Adipocyte (in vitro differentiated cells): ENCODE results near the gene FILIP1L.

Experiments
- DNase-seq: peaks from one replicate; pipeline ENCODE4 v3.0.0-alpha.2; 2015; ENCODE audit warnings: low read depth
- H3K27me3 ChIP-seq: replicated peaks from 2 replicates; pipeline ENCODE4 v1.7.0; 2013; ENCODE audit warnings: mild to moderate bottlenecking, low read length, moderate library complexity; ENCODE audit not compliant: control insufficient read depth, insufficient read depth
- H3K36me3 ChIP-seq: 2 replicates; pipeline ENCODE4 v1.7.0; 2013; ENCODE audit warnings: low read length, mild to moderate bottlenecking, moderate library complexity; ENCODE audit not compliant: control insufficient read depth, insufficient read depth, severe bottlenecking
- H3K4me1 ChIP-seq: 2 replicates; pipeline ENCODE4 v1.7.0; 2013; ENCODE audit warnings: mild to moderate bottlenecking, low read length, moderate library complexity; ENCODE audit not compliant: control insufficient read depth, insufficient read depth
- H3K4me3 ChIP-seq: 2 replicates; pipeline ENCODE4 v1.7.0; 2013; ENCODE audit warnings: mild to moderate bottlenecking, low read length, moderate library complexity
- H3K9ac ChIP-seq: 2 replicates; pipeline ENCODE4 v1.7.0; 2013; ENCODE audit warnings: mild to moderate bottlenecking, low read length, moderate library complexity
- H3K9me3 ChIP-seq: 2 replicates; pipeline ENCODE4 v1.7.0; 2013; ENCODE audit warnings: mild to moderate bottlenecking, low read length, moderate library complexity; ENCODE audit not compliant: control insufficient read depth

The FILIP1L gene

GRCh38 chr3:100047455-100048141 is 66.7 kb downstream of the FILIP1L start:
- Histone ChIP-seq H3K36me3 (no peaks in the 10 kb centered on the region), H3K9ac (no peak overlapping the region), H3K4me1 (peaks cover 23% of the 10 kb centered on the region), H3K4me3 (no peak overlapping the region), H3K9me3 (no peaks in the 10 kb centered on the region), H3K27me3 (no peaks in the 10 kb centered on the region)
- no peak for DNase-seq

- no peaks in the 10 kb centered on the region for H3K9me3 ChIP-seq
- no peak overlapping the region for H3K4me3 ChIP-seq
- peaks cover 28% of the 10 kb centered on the region for H3K4me1 ChIP-seq
- H3K36me3 ChIP-seq, result no peaks in the 10 kb centered on the region
- H3K27me3 ChIP-seq, result no peaks in the 10 kb centered on the region
- H3K9ac ChIP-seq, result no peak overlapping the region
- DNase-seq, result no peak
Measured at GRCh38 chr3:100046986-100047385, 67.3 kb downstream of the FILIP1L start.

GRCh38 chr3:100045696-100046095 is 68.6 kb downstream of the FILIP1L start:
- Histone ChIP-seq H3K9me3 (no peaks in the 10 kb centered on the region), H3K36me3 (no peaks in the 10 kb centered on the region), H3K9ac (peak overlapping the region; percentile 40), H3K4me3 (no peak overlapping the region), H3K4me1 (peaks cover 41% of the 10 kb centered on the region), H3K27me3 (no peaks in the 10 kb centered on the region)
- DNase-seq, result peak; percentile 91

- no peaks in the 10 kb centered on the region for H3K36me3 ChIP-seq
- peaks cover 50% of the 10 kb centered on the region for H3K4me1 ChIP-seq
- H3K27me3 ChIP-seq, result no peaks in the 10 kb centered on the region
- no peaks in the 10 kb centered on the region for H3K9me3 ChIP-seq
- no peak overlapping the region for H3K9ac ChIP-seq
- no peak for DNase-seq
- H3K4me3 ChIP-seq, result no peak overlapping the region
Measured at GRCh38 chr3:100044369-100044768, 69.9 kb downstream of the FILIP1L start.

GRCh38 chr3:100043271-100043670 is 71.0 kb downstream of the FILIP1L start:
- no peaks in the 10 kb centered on the region for H3K36me3 ChIP-seq
- H3K9me3 ChIP-seq, result no peaks in the 10 kb centered on the region
- peak overlapping the region; percentile 83 for H3K9ac ChIP-seq
- peak overlapping the region; percentile 60 for H3K4me3 ChIP-seq
- H3K4me1 ChIP-seq, result peaks cover 50% of the 10 kb centered on the region
- H3K27me3 ChIP-seq, result no peaks in the 10 kb centered on the region
- no peak for DNase-seq

- no peaks in the 10 kb centered on the region for H3K36me3 ChIP-seq
- H3K9ac ChIP-seq, result peak overlapping the region; percentile 83
- H3K4me1 ChIP-seq, result peaks cover 50% of the 10 kb centered on the region
- H3K27me3 ChIP-seq, result no peaks in the 10 kb centered on the region
- no peaks in the 10 kb centered on the region for H3K9me3 ChIP-seq
- peak; percentile 89 for DNase-seq
- peak overlapping the region; percentile 60 for H3K4me3 ChIP-seq
Measured at GRCh38 chr3:100042166-100042981, 71.9 kb downstream of the FILIP1L start.

- peak overlapping the region; percentile 83 for H3K9ac ChIP-seq
- H3K27me3 ChIP-seq, result no peaks in the 10 kb centered on the region
- H3K36me3 ChIP-seq, result no peaks in the 10 kb centered on the region
- peak; percentile 88 for DNase-seq
- no peaks in the 10 kb centered on the region for H3K9me3 ChIP-seq
- H3K4me1 ChIP-seq, result peaks cover 48% of the 10 kb centered on the region
- H3K4me3 ChIP-seq, result peak overlapping the region; percentile 60
Measured at GRCh38 chr3:100041328-100041749, 73.0 kb downstream of the FILIP1L start.

GRCh38 chr3:100040451-100041225 is 73.7 kb downstream of the FILIP1L start:
- peak overlapping the region; percentile 83 for H3K9ac ChIP-seq
- H3K9me3 ChIP-seq, result no peaks in the 10 kb centered on the region
- no peaks in the 10 kb centered on the region for H3K27me3 ChIP-seq
- peak; percentile 42 for DNase-seq
- H3K4me3 ChIP-seq, result peak overlapping the region; percentile 33
- H3K4me1 ChIP-seq, result peaks cover 41% of the 10 kb centered on the region
- H3K36me3 ChIP-seq, result no peaks in the 10 kb centered on the region

GRCh38 chr3:100039075-100039474 is 75.2 kb downstream of the FILIP1L start:
- Histone ChIP-seq H3K9ac (no peak overlapping the region), H3K4me1 (peaks cover 39% of the 10 kb centered on the region), H3K27me3 (no peaks in the 10 kb centered on the region), H3K36me3 (no peaks in the 10 kb centered on the region), H3K9me3 (no peaks in the 10 kb centered on the region), H3K4me3 (no peak overlapping the region)
- no peak for DNase-seq

GRCh38 chr3:100033903-100034471 is 80.3 kb downstream of the FILIP1L start:
- Histone ChIP-seq H3K36me3 (no peaks in the 10 kb centered on the region), H3K4me1 (peaks cover 25% of the 10 kb centered on the region), H3K4me3 (no peak overlapping the region), H3K27me3 (no peaks in the 10 kb centered on the region), H3K9me3 (no peaks in the 10 kb centered on the region), H3K9ac (no peak overlapping the region)
- peak; percentile 76 for DNase-seq

- no peaks in the 10 kb centered on the region for H3K9me3 ChIP-seq
- H3K9ac ChIP-seq, result no peak overlapping the region
- peak; percentile 57 for DNase-seq
- peaks cover 25% of the 10 kb centered on the region for H3K4me1 ChIP-seq
- H3K4me3 ChIP-seq, result no peak overlapping the region
- H3K27me3 ChIP-seq, result no peaks in the 10 kb centered on the region
- H3K36me3 ChIP-seq, result no peaks in the 10 kb centered on the region
Measured at GRCh38 chr3:100033184-100033583, 81.1 kb downstream of the FILIP1L start.
